GM12892 (cell line): ENCODE data around the gene TTC28.

Experiments
- POLR2A ChIP-seq: IDR thresholded peaks from 2 replicates; pipeline ENCODE4 v1.6.1; 2011; ENCODE audit warnings: low read depth, low read length, control low read depth
- TAF1 ChIP-seq: IDR thresholded peaks from 2 replicates; pipeline ENCODE4 v1.6.1; 2011; ENCODE audit warnings: low read depth, mild to moderate bottlenecking, control low read depth, low read length, borderline replicate concordance

- TF ChIP-seq POLR2A: no peak
- no peak for TF ChIP-seq TAF1
Measured at GRCh38 chr22:28097627-28098026, 582.0 kb downstream of the TTC28 start.
